NCI-H2081 (cell line): ENCODE measurements around the gene ZDHHC19.
"Not testable (repeated sequence)": the region's sequence is repeated elsewhere in the genome, so short reads cannot be mapped to it uniquely, and the experiment has no call there.

ENCODE experiments used
- DNase-seq, 2 experiments: peaks; one replicate each; lab custom pipeline; 2025; lab: John Stamatoyannopoulos, UW

Gene ZDHHC19

GRCh38 chr3:196202516-196202970 is 8.7 kb downstream of the ZDHHC19 start:
- DNase-seq = no peak

- DNase-seq = no peak
Measured at GRCh38 chr3:196198771-196199753, 12.1 kb downstream of the ZDHHC19 start.

- no peak for DNase-seq
Measured at GRCh38 chr3:196198081-196198675, 13.0 kb downstream of the ZDHHC19 start.

- DNase-seq = no peak
Measured at GRCh38 chr3:196197524-196197923, 13.7 kb downstream of the ZDHHC19 start.

GRCh38 chr3:196195664-196196265 is 15.4 kb downstream of the ZDHHC19 start:
- no peak for DNase-seq

GRCh38 chr3:196194542-196194915 is 16.7 kb downstream of the ZDHHC19 start:
- no peak for DNase-seq

- no peak for DNase-seq
Measured at GRCh38 chr3:196193736-196194541, 17.3 kb downstream of the ZDHHC19 start.

- DNase-seq = no peak
Measured at GRCh38 chr3:196193133-196193735, 18.0 kb downstream of the ZDHHC19 start.

- DNase-seq = no peak
Measured at GRCh38 chr3:196192524-196193051, 18.6 kb downstream of the ZDHHC19 start.

- no peak for DNase-seq
Measured at GRCh38 chr3:196192036-196192523, 19.1 kb downstream of the ZDHHC19 start.

- DNase-seq = no peak
Measured at GRCh38 chr3:196189566-196190347, 21.4 kb downstream of the ZDHHC19 start.

GRCh38 chr3:196186651-196187573 is 24.3 kb downstream of the ZDHHC19 start:
- peak; percentile 73 to 79 for DNase-seq

GRCh38 chr3:196184881-196185280 is 26.3 kb downstream of the ZDHHC19 start:
- DNase-seq = no peak

GRCh38 chr3:196184169-196184432 is 27.1 kb downstream of the ZDHHC19 start:
- DNase-seq = not testable (repeated sequence)

- peak in 1 of 2 experiments; percentile 58 for DNase-seq
Measured at GRCh38 chr3:196181127-196181546, 30.1 kb downstream of the ZDHHC19 start.

- DNase-seq = no peak
Measured at GRCh38 chr3:196180346-196180745, 30.9 kb downstream of the ZDHHC19 start.

- peak; percentile 47 to 75 for DNase-seq
Measured at GRCh38 chr3:196179380-196180308, 31.6 kb downstream of the ZDHHC19 start.

- DNase-seq = no peak
Measured at GRCh38 chr3:196178993-196179379, 32.2 kb downstream of the ZDHHC19 start.
